Activated T-helper 1 cell treated with anti-CD3 and anti-CD28 coated beads, Interleukin-12 subunit alpha, Interleukin-12 subunit beta, Interleukin-2, Interleukin-4 antibody, amounts not matched to agents 30 ng/mL and 10 ng/mL and 1 ng/mL, durations not matched to agents 14 hours and 24 hours and 36 hours (primary cell): Measurements from ENCODE around the gene SPATA31C2. TPM values are rescaled to one million over a fixed set of nuclear protein-coding genes. Genes with fewer than 3 reads are reported as not detected.
"Not testable (repeated sequence)": the region's sequence is repeated elsewhere in the genome, so short reads cannot be mapped to it uniquely, and the experiment has no call there.

Source experiments
- DNase-seq: peaks from one replicate; pipeline ENCODE4 v3.0.0; 2021; ENCODE audit warnings: low spot score
- H3K27ac Mint-ChIP-seq: one replicate; pipeline ENCODE4 v1.8.0; 2021; ENCODE audit warnings: mild to moderate bottlenecking, mixed read lengths
- H3K27me3 Mint-ChIP-seq: one replicate; pipeline ENCODE4 v1.8.0; 2022; ENCODE audit warnings: mild to moderate bottlenecking, moderate library complexity, mixed read lengths; ENCODE audit not compliant: insufficient read depth
- H3K36me3 Mint-ChIP-seq: one replicate; pipeline ENCODE4 v1.8.0; 2021; ENCODE audit warnings: low read depth, mixed read lengths
- H3K4me1 Mint-ChIP-seq: one replicate; pipeline ENCODE4 v1.8.0; 2021; ENCODE audit warnings: low read depth, mixed read lengths
- H3K4me3 Mint-ChIP-seq: one replicate; pipeline ENCODE4 v1.8.0; 2021; ENCODE audit warnings: mild to moderate bottlenecking, moderate library complexity, mixed read lengths
- H3K9me3 Mint-ChIP-seq: one replicate; pipeline ENCODE4 v1.8.0; 2021; ENCODE audit warnings: mixed read lengths
- intact Hi-C: fragments of 100-400 bp; cut with micrococcal nuclease; formaldehyde crosslinking; loops from one replicate; pipeline ENCODE4 v1.15.1; 2024
- total RNA-seq: library from RNA; stranded (reverse); gene quantifications from 2 replicates; pipeline ENCODE4 v1.2.3, GENCODE V29; 2022

The SPATA31C2 gene
- total RNA-seq, 1 donor from 2014 or later: 0.13 TPM

DNA sequence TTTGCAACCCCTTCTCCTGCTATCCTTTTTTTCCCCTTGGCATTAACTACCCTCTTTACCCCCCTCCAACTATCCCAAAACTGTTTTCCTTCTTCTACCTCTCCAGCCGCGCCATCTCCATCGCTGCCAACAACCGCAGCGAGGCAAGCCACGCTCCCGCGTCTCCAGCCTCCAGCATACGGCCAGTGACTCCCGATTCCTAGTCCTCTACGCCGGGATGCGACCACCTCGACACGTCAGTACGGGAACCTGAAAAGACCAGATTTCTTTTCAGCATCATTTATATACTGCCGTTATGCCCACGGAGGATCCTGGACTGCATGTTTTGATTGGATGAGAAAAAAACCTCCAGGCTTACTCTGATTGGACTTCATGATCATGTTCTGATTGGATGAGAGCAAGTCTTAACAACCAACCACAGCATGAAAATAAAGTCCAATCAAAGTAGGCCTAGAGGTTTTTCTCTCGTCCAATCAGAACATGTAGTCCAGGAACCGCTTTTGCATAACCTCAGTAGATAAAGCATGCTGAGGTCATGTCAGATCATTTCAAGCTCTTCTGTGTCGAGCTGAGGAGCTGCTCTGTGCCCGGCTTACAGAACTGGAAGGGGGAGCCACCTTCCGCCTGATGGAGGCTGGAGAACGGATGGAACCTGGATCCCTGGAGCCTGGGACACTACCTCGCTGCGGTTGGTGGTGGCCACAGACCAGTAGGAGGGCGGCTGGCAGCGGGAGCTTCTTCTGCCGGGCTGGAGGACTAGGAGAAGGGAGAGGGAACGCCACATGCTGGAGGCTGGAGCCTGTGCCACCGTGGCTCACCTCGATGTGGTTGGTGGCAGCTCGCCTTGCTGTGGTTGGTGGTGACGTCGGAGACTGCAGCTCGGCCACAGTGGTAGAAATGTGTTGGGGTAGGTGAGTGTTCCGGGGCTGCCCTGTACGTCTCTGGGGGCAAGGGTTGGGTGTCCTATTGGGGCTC lies 24.8 kb downstream of the SPATA31C2 start:
- intact Hi-C loops, H3K4me1 Mint-ChIP-seq, H3K27me3 Mint-ChIP-seq, H3K4me3 Mint-ChIP-seq, H3K9me3 Mint-ChIP-seq, H3K36me3 Mint-ChIP-seq, H3K27ac Mint-ChIP-seq, DNase-seq: not testable (repeated sequence)

- Mint-ChIP-seq H3K4me3 (no peak overlapping the region), H3K36me3 (no peaks in the 10 kb centered on the region), H3K4me1 (no peaks in the 10 kb centered on the region), H3K27me3 (peaks cover 6% of the 10 kb centered on the region), H3K9me3 (no peaks in the 10 kb centered on the region), H3K27ac (no peak overlapping the region)
- no peak for DNase-seq
- intact Hi-C loops: no loop called here
Measured at GRCh38 chr9:88110026-88110425, 28.2 kb downstream of the SPATA31C2 start.

GRCh38 chr9:88108779-88109178 lies 29.5 kb downstream of the SPATA31C2 start:
- Mint-ChIP-seq H3K4me1 (no peaks in the 10 kb centered on the region), H3K27me3 (peaks cover 6% of the 10 kb centered on the region), H3K27ac (no peak overlapping the region), H3K4me3 (no peak overlapping the region), H3K9me3 (no peaks in the 10 kb centered on the region), H3K36me3 (no peaks in the 10 kb centered on the region)
- intact Hi-C loops: loop anchor here (5.0 kb wide), 1 partner anchor 894 kb away; no protein-coding TSS in a partner anchor
- no peak for DNase-seq

DNA sequence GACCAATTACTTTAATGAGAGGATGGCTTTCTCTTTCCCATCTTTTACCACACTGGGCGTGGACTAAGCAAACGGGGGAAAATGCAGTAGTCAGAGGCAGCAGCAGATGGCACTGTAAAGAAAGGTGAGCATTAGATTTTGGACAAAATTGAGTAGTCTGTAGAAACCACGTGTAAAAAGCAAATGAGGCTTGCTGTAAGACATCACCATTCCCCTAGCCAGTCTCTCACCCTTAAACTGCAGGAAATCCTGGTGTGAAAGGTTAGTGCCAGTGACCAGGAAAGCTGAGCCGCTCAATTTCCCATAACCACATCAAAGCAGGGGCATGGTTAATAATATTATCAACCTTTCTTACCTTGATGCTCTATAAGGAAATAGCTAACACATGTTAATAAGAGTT lies 31.8 kb downstream of the SPATA31C2 start:
- DNase-seq: peak; percentile 7
- intact Hi-C loops: loop anchor here (1.0 to 5.0 kb wide), 3 partner anchors 282 to 896 kb away; partner anchors contain the start of gene SPIN1
- Mint-ChIP-seq H3K9me3 (no peaks in the 10 kb centered on the region), H3K27me3 (peaks cover 9% of the 10 kb centered on the region), H3K4me3 (no peak overlapping the region), H3K27ac (no peak overlapping the region), H3K36me3 (no peaks in the 10 kb centered on the region), H3K4me1 (no peaks in the 10 kb centered on the region)

GRCh38 chr9:88092797-88093331 lies 45.4 kb downstream of the SPATA31C2 start:
- no peak for DNase-seq
- Mint-ChIP-seq H3K4me3 (no peak overlapping the region), H3K9me3 (no peaks in the 10 kb centered on the region), H3K27ac (no peak overlapping the region), H3K27me3 (peaks cover 3% of the 10 kb centered on the region), H3K36me3 (no peaks in the 10 kb centered on the region), H3K4me1 (no peaks in the 10 kb centered on the region)
- intact Hi-C loops: no loop called here

GRCh38 chr9:88090151-88090581 lies 48.1 kb downstream of the SPATA31C2 start:
- DNase-seq: no peak
- Mint-ChIP-seq H3K9me3 (no peaks in the 10 kb centered on the region), H3K4me1 (no peaks in the 10 kb centered on the region), H3K36me3 (no peaks in the 10 kb centered on the region), H3K4me3 (no peak overlapping the region), H3K27ac (no peak overlapping the region), H3K27me3 (peaks cover 3% of the 10 kb centered on the region)
- intact Hi-C loops: no loop called here

GRCh38 chr9:88087906-88088305 lies 50.4 kb downstream of the SPATA31C2 start:
- DNase-seq: no peak
- no peaks in the 10 kb centered on the region for H3K36me3 Mint-ChIP-seq
- intact Hi-C loops: no loop called here
- H3K9me3 Mint-ChIP-seq: no peaks in the 10 kb centered on the region
- no peak overlapping the region for H3K4me3 Mint-ChIP-seq
- no peaks in the 10 kb centered on the region for H3K4me1 Mint-ChIP-seq
- peaks cover under 1% of the 10 kb centered on the region for H3K27me3 Mint-ChIP-seq
- H3K27ac Mint-ChIP-seq: no peak overlapping the region

DNA sequence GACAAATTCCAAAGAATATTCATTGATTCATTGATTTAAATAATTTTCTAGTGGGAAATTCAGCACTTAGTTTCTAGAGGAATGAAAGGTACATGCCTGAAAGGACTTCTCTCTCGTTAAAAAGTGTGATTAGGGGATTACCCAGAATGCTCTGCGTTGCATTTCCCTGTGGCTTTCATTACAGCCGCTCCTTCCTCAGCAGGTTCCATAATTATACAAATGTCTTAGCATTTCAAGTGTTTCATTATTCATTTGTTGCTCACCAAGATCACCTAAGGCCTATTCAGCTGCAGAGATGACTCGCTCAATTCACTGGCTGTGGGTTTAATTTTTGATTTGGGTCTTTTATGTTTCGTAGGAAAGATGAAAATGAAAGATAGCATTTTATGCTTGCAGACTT lies 52.8 kb downstream of the SPATA31C2 start:
- intact Hi-C loops: no loop called here
- Mint-ChIP-seq H3K27ac (no peak overlapping the region), H3K36me3 (no peaks in the 10 kb centered on the region), H3K9me3 (no peaks in the 10 kb centered on the region), H3K27me3 (no peaks in the 10 kb centered on the region), H3K4me3 (no peak overlapping the region), H3K4me1 (no peaks in the 10 kb centered on the region)
- no peak for DNase-seq

DNA sequence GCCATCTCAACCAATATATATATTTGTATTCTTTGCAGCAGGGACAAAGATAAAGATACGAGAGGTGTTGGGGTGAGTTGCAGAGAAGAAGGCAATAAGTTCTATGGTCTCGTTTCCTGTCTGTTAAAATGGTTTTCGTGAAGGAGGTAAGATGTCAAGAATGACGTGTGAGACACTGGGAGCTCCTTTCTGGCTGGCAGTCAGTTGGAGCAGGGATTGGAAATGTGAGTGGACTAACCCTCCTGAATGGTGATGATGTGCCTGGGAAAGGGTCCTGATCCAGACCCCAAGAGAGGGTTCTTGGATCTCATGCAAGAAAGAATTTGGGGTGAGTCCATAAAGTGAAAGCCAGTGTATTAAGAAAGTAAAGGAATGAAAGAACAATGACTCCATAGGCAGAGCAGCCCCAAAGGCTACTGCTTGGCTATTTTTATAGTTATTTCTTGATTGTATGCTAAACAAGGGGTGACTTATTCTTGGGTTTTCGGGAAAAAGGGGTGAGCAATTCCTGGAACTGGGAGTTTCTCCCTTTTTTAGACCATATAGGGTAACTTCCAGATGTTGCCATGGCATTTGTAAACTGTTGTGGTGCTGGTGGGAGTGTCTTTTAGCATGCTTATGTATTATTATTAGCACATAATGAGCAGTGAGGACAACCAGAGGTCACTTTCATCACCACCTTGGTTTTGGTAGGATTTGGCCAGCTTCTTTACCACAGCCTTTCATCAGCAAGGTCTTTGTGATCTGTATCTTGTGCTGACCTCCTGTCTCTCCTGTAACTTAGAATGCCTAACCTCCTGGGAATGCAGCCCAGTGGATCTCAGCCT lies 53.7 kb downstream of the SPATA31C2 start:
- no peaks in the 10 kb centered on the region for H3K27me3 Mint-ChIP-seq
- H3K36me3 Mint-ChIP-seq: no peaks in the 10 kb centered on the region
- intact Hi-C loops: no loop called here
- H3K4me3 Mint-ChIP-seq: no peak overlapping the region
- no peak overlapping the region for H3K27ac Mint-ChIP-seq
- no peak for DNase-seq
- H3K9me3 Mint-ChIP-seq: no peaks in the 10 kb centered on the region
- H3K4me1 Mint-ChIP-seq: no peaks in the 10 kb centered on the region

Other genes with a start within 250 kb of the SPATA31C2 start
- gene SPATA31C1, start 220.5 kb downstream of the SPATA31C2 start, total RNA-seq: not detected in 2 replicates
- 0.91 and 1.0 TPM in 2 replicates for gene CDK20, start 163.9 kb downstream of the SPATA31C2 start, total RNA-seq
- gene SPIN1, start 250.0 kb upstream of the SPATA31C2 start, total RNA-seq: 39.1 and 41.8 TPM in 2 replicates